Measurements from ENCODE around the gene RASSF1. TPM values are rescaled to one million over a fixed set of nuclear protein-coding genes. Genes with fewer than 3 reads are reported as not detected.
A peak's percentile ranks its signal among the peaks of the same experiment; 100 is the strongest.

The RASSF1 gene
- total and polyA plus RNA-seq, 2 donors from 2014 or later, result 19.1 to 28.9 TPM

DNA sequence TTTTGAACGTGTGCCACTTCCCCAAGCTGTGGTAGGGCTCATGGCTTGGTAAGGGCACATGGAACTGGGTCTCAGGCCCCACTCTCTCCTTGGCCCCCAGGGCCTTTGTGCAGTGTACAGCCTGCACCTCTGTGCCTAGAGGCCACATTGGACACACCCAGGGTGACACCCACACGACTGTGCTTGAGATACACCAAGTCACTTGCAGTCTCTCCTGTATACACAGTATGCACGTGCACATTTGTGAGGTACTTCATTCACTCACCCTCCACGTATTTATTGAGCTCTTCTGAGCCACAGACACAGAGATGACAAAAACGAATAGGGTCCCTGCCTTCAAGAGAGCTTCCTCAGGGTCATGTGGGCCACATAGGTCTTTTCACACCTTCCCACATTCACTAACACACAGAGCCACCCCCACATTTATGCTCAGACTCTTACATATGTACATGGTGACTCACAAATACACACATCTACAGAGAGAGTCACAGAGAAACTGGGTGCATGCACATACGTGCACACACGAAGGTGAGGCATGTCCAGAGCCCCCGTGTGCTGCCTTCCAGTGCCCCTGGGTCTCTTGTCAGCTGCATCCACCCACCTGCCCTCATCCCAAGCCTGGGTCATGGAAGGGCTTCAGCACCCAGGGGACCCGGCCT, 28.5 kb upstream of the RASSF1 start:
- intact Hi-C loops (cut with DNase I), result no loop called here
- H3K4me3 ChIP-seq (ENCODE audit: low read length in 3 of 3), result no peak overlapping the region
- H3K27ac ChIP-seq (ENCODE audit: low read depth in 2 of 2, low read length in 2 of 2), result no peak overlapping the region
- no peaks in the 10 kb centered on the region for H3K27me3 ChIP-seq (ENCODE audit: control insufficient read depth, insufficient read depth, low read length)
- DNase-seq (no peak), FAIRE-seq (no peak)
- no peaks in the 10 kb centered on the region for H3K9me3 ChIP-seq (ENCODE audit: control insufficient read depth in 2 of 3, insufficient read depth in 1 of 3, low read length in 3 of 3)
- H3K4me1 ChIP-seq (ENCODE audit: control insufficient read depth in 2 of 3, insufficient read depth in 2 of 3, low read depth in 1 of 3, low read length in 3 of 3), result peaks cover 0 to 17% (median 0%) of the 10 kb centered on the region in 3 donors
- H3K9ac ChIP-seq (ENCODE audit: low read length in 3 of 3), result no peak overlapping the region
- TF ChIP-seq, protein P1, sequence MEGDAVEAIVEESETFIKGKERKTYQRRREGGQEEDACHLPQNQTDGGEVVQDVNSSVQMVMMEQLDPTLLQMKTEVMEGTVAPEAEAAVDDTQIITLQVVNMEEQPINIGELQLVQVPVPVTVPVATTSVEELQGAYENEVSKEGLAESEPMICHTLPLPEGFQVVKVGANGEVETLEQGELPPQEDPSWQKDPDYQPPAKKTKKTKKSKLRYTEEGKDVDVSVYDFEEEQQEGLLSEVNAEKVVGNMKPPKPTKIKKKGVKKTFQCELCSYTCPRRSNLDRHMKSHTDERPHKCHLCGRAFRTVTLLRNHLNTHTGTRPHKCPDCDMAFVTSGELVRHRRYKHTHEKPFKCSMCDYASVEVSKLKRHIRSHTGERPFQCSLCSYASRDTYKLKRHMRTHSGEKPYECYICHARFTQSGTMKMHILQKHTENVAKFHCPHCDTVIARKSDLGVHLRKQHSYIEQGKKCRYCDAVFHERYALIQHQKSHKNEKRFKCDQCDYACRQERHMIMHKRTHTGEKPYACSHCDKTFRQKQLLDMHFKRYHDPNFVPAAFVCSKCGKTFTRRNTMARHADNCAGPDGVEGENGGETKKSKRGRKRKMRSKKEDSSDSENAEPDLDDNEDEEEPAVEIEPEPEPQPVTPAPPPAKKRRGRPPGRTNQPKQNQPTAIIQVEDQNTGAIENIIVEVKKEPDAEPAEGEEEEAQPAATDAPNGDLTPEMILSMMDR (IDR thresholded peaks at IDR 0.05; ENCODE audit: borderline replicate concordance, extremely low read depth, insufficient read depth), result no peak
- no peaks in the 10 kb centered on the region for H3K36me3 ChIP-seq (ENCODE audit: control insufficient read depth in 2 of 3, insufficient read depth in 3 of 3, low read length in 3 of 3)

DNA sequence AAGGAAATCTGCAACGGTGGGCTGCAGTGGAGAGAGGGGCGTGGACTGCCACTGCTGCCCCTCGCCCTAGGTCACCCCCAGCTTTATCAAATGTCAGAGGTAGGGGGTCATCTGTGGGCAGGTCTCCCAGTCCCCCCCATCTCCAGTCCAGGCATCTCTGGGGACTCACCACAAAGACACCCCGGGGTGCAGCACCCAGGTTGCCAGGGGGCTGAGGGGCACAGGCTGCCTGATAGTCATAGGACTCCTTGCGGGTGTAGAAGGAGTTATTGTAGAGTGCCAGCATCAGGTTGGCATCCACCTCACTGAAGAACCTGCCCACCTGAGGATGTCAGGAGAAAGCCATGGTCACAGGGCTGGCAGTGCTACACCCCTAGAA, 25.2 kb upstream of the RASSF1 start:
- Histone ChIP-seq H3K36me3 (ENCODE audit: control insufficient read depth in 2 of 3, insufficient read depth in 3 of 3, low read length in 3 of 3) (no peaks in the 10 kb centered on the region), H3K4me3 (ENCODE audit: low read length in 3 of 3) (peak overlapping the region in 2 of 3 donors; percentile 70 to 72), H3K9me3 (ENCODE audit: control insufficient read depth in 2 of 3, insufficient read depth in 1 of 3, low read length in 3 of 3) (no peaks in the 10 kb centered on the region), H3K4me1 (ENCODE audit: control insufficient read depth in 2 of 3, insufficient read depth in 2 of 3, low read depth in 1 of 3, low read length in 3 of 3) (peaks cover 0 to 17% (median 0%) of the 10 kb centered on the region in 3 donors), H3K9ac (ENCODE audit: low read length in 3 of 3) (peak overlapping the region in 2 of 3 donors; percentile 59 to 69), H3K27ac (ENCODE audit: low read depth in 2 of 2, low read length in 2 of 2) (no peak overlapping the region), H3K27me3 (ENCODE audit: control insufficient read depth, insufficient read depth, low read length) (no peaks in the 10 kb centered on the region)
- intact Hi-C loops (cut with DNase I), result no loop called here
- FAIRE-seq, result no peak
- TF ChIP-seq, protein P1 (IDR thresholded peaks at IDR 0.05; ENCODE audit: borderline replicate concordance, extremely low read depth, insufficient read depth), result no peak
- DNase-seq, result no peak

DNA sequence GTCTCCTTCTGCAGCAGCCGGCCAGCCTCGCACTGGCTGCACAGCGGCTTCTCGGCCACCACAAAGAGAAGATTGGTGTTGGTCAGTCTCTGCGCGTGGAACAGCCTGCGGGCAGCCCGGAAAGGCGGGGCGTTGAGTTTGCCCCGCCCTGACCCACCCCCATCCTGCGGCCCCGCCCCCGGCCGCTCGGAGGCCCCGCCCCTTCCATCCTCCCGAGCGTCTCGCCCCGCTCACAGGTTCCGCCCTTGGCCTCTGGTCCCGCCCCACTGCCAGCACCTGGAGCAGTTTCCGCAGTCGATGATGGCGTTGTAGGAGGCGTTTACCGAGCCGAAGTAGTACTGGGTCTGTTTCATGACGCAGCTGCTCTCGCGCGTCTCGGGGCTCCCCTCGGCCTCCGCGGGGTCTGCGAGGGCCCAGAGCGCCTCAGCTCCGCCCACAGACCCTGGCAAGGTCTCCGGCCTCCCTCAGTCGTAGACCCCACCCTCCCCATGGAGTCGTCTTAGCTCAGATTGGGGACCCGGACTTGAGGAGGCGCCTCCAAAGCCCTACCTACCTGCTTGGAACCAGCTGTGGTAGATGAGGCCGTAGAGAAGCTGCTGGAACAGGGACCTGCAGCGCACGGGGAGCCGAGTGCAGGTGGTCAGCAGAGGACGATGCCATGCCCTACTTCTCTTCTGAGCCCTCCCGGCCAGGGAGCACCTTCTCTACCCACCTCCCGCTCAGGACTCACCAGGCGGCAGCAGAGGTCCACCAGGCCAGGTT, 24.6 kb upstream of the RASSF1 start:
- peak overlapping the region; percentile 51 to 72 (median 70) for H3K4me3 ChIP-seq (ENCODE audit: low read length in 3 of 3)
- peak overlapping the region; percentile 22 to 69 (median 59) for H3K9ac ChIP-seq (ENCODE audit: low read length in 3 of 3)
- H3K27ac ChIP-seq (ENCODE audit: low read depth in 2 of 2, low read length in 2 of 2), result peak overlapping the region in 1 of 2 donors; percentile 32
- FAIRE-seq, result no peak
- peak; percentile 91 to 96 (median 92) for DNase-seq
- H3K36me3 ChIP-seq (ENCODE audit: control insufficient read depth in 2 of 3, insufficient read depth in 3 of 3, low read length in 3 of 3), result no peaks in the 10 kb centered on the region
- no peaks in the 10 kb centered on the region for H3K27me3 ChIP-seq (ENCODE audit: control insufficient read depth, insufficient read depth, low read length)
- TF ChIP-seq, protein P1 (IDR thresholded peaks at IDR 0.05; ENCODE audit: borderline replicate concordance, extremely low read depth, insufficient read depth), result no peak
- peaks cover 0 to 17% (median 0%) of the 10 kb centered on the region in 3 donors for H3K4me1 ChIP-seq (ENCODE audit: control insufficient read depth in 2 of 3, insufficient read depth in 2 of 3, low read depth in 1 of 3, low read length in 3 of 3)
- no peaks in the 10 kb centered on the region for H3K9me3 ChIP-seq (ENCODE audit: control insufficient read depth in 2 of 3, insufficient read depth in 1 of 3, low read length in 3 of 3)
- intact Hi-C loops (cut with DNase I), result no loop called here

All from kidney (tissue), 14 donors.